ENCODE results near the gene TUBA3C. TPM values are rescaled to one million over a fixed set of nuclear protein-coding genes. Genes with fewer than 3 reads are reported as not detected.
"Not testable (repeated sequence)": the region's sequence is repeated elsewhere in the genome, so short reads cannot be mapped to it uniquely, and the experiment has no call there.

The TUBA3C gene
- 1.2 and 1.3 TPM in 2 replicates for total RNA-seq (2014; rRNA removed; shearing (Covaris generic))

DNA sequence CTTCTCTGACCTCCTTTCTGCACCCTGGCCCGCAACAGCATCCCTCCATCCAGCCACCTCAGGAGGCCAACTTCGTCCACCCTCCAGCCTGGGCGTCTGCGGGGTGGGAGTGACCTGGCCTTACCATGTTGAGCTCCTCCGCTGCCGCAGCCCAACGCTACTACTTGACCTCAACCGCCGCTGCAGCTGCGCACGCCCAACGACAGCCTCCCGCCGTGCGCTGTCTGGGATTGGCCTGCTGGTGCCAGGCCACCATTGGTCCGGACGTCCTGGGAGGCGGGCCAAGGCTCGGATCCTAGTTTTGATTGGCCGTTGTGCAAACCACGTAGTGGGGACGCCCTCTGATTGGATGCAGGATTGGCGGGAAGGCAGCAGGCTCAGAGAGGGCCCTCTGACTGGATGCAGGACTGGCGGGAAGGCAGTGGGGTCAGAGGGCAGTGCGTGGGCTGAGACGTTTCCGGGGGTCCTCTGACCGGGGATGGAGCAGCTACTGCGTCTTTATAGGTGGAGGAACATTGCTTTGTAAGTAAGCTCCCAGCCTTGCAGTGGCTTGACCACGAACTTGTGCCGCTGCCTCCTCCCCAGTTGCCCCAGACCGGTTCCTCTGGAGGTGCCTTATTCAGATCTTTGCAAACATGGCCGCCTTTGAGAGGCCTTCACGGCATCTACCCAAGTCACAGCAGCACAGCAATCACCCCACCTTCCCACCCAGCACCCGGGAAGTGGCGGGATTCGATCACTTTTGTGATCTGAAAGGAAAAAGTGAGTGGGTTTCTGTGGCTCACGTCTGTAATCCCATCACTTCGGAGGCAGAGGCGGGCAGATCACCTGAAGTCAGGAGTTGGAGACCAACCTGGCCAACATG lies at the start of gene TUBA3C:
TSS of gene TUBA3C (minus strand) at position 204 of the 865 bp plus-strand sequence. CDS start at position 127, 77 bp downstream.
- DNase-seq (ENCODE audit: low read depth) = no peak

DNA sequence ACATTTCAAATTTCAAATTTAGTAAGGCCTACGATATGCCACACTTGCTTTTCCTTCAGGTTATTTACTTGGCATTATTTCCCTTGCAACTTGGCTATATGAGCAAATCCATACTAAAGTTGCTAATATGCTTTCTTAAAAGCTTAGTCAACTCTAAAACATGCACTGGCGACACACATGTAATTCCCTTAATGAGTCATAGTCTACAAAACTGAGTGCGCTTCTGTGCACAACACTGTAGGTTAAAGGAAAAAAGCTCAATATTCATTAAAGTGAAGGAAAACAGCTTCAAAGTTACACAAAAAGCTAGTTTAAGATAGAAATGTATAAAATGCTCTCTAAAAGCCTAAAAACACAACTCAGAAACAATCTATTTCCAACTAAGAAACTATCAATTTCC lies 25.8 kb upstream of the TUBA3C start:
- DNase-seq (ENCODE audit: low read depth) = not testable (repeated sequence)

DNA sequence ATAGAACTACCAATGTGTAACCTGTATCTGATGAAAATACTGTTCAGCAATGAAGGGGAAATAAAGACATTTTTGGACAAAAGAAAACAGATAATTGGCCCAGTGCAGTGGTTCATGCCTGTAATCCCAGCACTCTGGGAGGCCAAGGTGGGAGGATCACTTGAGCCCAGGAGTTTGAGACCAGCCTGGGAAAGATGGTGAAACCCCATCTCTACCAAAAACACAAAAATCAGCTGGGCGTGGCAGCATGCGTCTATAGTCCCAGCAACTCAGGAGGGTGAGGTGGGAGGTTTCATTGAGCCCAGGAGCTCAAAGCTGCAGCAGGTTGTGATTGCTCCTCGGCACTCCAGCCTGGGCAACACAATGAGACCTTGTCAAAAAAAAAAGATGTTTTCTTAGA lies 11.0 kb upstream of the TUBA3C start:
- not testable (repeated sequence) for DNase-seq (ENCODE audit: low read depth)

DNA sequence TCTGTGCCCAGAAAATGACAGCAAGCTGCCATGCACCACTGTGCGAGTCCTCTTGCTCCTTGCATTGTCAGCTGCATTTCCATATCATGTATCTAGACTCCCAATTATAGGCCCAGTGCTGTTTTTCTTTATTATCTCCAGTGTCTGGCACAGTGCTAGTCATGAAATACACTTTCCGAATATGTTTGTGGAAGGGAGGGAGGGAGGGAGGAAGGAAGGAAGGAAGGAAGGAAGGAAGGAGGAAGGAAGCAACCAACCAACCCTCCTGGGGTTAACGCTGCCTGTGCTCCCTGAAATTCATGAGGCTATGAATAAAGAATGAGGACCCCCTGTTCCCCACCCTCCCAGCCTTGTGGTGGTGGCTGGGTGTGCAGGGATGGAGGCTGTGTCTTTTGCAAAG lies 8.3 kb upstream of the TUBA3C start:
- DNase-seq (ENCODE audit: low read depth) = not testable (repeated sequence)

DNA sequence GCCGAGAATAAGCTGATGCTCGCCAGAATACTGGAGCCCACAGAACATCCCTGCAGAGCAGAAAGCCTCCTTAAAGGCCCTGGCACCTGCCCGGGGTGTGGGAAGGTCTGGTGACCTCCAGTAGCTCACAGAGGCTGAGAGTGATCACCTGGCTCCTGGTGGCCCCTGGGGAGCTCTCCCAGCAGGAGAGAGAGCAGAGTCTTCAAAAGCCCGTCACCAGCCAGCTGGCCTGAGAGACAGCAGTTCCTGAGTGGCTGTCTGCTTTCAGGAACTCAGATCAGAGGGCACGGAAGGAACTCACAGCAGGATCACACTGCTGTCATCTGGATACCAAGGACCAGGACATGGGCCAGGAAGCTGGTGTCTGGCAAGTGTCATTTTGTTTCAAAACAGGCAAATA lies 7.7 kb upstream of the TUBA3C start:
- not testable (repeated sequence) for DNase-seq (ENCODE audit: low read depth)

DNA sequence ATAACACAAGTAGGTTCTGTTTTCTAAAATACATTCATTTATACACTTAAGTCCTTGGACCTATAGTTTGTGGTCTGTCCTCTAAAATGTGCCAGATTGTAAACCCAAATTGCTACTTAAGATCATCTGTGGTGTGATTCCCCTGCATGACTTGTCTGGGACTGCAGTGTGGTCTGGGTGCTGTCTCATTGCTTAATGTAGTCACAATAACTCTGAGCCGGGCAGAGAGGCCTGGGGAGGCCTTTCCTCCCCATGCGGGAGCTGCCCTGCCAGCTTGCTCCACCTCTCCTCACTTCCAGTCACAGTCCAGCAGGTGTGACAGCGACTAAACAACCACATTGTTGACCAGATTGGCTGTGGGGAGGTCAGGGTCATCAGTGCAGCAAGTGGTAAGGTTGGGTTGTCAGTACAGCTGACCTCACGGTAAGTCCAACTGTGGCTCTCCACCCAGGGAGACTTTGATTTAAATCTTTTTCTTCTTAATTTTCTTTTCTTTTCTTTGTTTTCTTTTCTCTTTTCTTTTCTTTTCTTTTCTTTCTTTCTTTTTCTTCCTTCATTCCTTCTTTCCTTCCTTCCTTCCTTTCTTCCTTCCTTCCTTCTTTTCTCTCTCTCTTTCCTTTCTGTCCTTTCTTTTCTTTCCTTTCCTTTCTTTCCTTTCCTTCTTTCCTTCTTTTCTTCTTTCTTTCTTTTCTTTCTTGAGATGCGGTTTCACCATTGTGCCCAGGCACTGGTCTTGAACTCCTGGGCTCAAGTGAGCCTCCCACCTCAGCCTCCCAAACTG lies 4.4 kb upstream of the TUBA3C start:
- DNase-seq (ENCODE audit: low read depth) = no peak

DNA sequence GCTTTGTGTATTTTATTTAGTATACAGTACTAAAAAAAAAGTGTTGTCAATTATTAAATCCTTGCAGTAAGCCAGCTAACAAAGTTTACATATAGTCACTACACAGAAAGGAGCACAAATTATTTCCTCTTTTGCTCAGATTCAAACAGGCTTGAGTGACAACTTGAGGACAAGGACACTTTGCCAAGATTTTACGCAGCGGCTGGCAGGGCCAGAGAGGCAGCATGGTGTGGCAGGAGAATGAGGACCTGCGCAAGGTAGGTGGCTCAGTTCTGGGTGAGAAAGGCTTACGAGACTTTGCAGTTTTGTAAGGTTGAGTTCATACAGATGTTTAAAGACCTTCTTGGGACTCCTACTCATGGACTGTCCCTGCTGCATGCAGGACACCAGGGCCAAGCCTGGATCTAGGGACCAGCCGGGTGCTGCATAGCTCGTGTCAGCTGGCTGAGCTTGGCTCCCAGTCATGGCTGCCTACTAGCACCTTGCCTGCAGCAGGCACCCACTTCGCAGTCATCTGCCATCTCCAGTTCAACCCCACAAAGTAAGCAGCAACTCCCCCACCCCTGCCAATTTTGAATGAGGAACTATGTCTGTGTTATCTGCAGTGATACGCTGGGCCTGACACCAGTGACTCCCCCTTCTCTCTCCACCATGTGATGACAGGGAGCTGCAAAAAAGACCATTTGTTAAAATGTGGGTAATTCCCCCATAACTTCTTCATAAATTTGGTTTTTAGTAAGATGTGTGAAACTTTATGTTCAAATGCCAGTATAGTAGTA lies 3.7 kb upstream of the TUBA3C start:
- DNase-seq (ENCODE audit: low read depth) = no peak

DNA sequence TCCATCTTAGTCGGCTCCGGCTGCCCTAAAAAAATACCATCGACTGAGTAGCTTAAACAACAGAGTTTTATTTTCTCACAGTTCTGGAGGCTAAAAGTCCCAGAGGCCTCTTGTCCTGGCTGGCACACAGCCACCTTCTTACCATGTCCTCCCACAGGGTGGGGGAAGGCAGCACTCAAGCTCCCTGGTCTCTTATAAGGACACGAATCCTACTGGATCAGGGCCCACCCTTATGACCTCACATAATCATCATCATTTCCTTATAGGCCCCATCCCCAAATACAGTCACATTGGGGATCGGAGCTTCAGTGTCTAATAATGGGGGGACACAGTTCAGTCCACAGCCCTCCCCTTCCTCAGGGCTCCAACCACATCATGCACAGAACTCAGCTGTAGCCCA lies 2.6 kb upstream of the TUBA3C start:
- no peak for DNase-seq (ENCODE audit: low read depth)

DNA sequence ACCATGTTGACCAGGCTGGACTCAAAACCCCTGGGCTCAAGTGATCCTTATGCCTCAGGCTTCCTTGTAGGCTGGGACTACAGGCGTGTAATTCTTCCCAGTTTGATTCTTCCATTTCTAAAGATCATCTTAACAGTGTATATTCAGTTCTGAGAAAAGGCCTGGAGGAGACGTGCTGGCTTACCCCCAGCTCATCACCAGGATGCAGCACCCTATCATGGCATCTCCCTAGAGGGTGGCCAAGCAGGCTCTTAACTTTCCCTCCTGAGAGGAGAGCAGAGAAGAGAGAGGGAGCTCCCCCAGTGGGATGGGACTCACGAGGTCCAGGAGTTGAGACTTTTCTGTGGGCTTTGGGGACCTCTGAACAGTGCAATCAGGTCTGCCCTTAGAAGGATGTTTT lies 2.1 kb upstream of the TUBA3C start:
- no peak for DNase-seq (ENCODE audit: low read depth)

DNA sequence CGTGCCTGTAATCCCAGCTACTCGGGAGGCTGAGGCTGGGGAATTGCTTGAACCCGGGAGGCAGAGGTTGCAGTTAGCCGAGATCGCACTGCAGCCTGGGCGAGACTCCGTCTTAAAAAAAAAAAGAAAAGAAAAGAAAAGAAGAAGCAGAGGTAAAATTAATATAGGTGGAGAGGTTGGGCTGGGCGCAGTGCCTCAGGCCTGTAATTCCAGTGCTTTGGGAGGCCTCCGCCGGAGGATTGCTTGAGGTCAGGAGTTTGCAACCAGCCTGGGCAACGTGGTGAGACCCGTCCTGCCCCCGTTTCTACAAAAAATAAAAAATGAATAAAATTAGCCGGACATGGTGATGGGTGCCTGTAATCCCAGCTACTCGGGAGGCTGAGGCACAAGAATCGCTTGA lies 912 bp upstream of the TUBA3C start:
- DNase-seq (ENCODE audit: low read depth) = no peak

DNA sequence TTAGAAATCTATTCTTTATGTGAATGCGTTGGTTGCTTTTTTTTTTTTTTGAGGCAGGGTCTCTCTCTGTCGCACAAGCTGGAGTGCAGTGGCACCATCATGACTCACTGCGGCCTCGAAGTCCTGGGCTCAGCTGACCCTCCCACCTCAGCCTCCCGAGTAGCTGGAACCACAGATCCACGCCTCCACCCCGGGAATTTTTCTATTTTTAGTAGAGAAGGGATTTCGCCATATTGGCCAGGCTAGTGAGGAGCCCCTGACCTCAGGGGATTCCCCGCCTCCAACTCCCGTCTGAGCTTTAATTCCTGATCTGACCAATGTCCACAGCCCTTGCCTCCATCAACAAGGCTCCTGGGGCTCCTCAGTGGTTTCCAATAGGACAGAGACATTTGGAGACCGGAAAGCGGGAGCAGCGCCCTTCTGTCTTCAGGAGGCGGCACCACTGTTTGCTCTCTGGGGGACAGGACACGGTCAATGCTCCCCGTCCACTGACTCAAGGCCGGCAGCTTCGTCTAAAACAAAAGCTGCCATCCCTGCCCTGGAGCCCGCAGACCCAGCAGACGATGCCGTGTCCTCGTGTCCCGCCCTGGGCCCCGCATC lies 503 bp downstream of the TUBA3C start:
- DNase-seq (ENCODE audit: low read depth) = no peak

DNA sequence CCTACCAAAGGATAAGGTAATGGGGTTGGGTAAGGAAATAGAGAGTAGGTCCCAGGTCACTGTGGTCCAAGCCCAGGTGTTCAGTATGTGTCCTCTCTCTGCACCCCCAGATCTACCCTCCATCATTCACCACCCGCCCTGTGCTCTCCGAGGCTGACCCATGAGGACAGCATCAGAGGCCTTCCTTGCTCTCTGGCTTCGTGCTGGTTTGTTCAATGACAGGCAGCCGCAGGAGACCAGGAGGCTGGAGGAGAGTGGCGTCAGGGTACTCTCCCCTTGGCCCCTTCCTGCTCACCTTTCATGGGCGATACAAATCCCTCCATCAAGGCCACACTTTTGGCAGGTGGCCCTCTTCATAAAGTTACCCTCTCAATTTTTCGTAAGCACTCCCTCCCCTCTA lies 1.7 kb downstream of the TUBA3C start:
- no peak for DNase-seq (ENCODE audit: low read depth)

DNA sequence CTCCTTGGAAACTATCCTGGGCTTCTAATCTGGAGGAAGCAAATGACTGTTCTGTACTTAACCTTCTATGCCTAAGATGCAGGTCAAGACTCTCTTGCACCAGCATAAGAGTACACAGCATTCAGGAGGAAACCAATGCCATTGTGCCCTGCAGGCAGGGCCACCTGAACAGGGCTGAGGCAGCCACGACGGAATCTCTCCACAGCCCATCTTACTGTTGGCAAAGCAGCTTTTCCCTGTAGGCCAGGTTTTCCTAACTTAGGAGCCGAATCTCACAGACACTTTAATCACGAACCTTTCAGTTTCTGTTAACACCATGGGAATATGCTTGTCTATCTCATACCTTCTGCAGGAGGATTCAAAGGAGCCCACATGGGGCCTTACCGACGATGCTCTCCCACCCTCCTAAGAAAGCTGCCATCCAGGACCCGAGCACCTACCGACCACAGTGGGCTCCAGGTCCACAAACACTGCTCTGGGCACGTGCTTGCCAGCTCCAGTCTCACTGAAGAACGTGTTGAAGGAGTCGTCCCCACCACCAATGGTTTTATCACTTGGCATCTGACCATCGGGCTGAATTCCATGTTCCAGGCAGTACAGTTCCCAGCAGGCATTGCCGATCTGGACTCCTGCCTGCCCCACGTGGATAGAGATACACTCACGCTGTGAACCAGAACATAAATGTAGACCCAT lies 2.6 kb downstream of the TUBA3C start:
- no peak for DNase-seq (ENCODE audit: low read depth)

DNA sequence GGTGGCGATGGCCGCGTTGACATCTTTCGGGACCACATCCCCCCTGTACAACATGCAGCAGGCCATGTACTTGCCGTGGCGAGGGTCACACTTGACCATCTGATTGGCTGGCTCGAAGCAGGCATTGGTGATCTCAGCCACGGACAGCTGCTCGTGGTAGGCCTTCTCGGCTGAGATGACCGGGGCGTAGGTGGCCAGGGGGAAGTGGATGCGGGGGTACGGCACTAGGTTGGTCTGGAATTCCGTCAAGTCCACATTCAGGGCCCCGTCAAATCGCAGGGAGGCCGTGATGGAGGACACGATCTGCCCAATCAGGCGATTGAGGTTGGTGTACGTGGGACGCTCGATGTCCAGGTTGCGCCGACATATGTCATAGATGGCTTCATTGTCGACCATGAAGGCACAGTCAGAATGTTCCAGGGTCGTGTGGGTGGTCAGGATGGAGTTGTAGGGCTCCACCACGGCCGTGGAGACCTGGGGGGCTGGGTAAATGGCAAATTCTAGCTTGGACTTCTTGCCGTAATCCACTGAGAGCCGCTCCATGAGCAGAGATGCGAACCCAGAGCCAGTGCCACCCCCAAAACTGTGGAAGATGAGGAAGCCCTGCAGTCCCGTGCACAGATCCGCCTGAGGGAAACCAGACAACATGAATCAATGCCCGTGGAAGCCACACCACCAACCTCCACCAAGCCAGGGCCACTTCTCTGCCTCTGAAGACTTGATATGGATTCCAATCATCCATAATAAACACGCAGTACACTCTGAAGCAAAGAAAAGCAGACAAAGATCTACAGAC lies 4.4 kb downstream of the TUBA3C start:
- not testable (repeated sequence) for DNase-seq (ENCODE audit: low read depth)

DNA sequence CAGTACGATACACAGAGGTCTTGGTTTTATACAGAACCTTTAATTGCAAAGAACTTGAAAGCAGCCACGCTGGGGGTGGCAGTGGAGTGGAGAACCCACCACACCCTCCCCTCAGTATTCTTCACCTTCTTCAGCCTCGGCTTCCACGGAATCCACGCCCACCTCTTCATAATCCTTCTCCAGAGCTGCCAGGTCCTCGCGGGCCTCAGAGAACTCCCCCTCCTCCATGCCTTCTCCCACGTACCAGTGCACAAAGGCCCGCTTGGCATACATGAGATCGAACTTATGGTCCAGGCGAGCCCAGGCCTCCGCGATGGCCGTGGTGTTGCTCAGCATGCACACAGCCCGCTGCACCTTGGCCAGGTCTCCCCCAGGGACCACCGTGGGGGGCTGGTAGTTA lies 7.9 kb downstream of the TUBA3C start:
- DNase-seq (ENCODE audit: low read depth) = no peak

DNA sequence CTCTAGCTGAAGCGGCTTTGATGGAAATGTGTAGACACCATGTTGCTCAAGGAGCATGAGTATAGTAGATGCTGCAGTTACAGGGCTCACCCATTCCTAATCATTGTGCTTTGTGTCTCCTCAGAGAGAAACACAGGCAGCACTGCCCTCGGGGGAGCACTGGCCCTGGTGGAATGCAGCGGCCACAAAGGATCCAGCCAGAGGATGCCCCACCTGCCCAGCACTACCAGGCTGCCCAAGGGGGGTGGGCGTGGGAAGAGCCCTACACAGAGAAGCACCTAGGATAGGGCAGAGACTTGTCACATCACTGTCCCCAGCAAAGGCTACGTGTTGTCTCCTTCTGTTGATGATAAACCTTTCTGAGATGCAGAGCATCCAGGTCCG lies 9.0 kb downstream of the TUBA3C start:
- DNase-seq (ENCODE audit: low read depth) = no peak

DNA sequence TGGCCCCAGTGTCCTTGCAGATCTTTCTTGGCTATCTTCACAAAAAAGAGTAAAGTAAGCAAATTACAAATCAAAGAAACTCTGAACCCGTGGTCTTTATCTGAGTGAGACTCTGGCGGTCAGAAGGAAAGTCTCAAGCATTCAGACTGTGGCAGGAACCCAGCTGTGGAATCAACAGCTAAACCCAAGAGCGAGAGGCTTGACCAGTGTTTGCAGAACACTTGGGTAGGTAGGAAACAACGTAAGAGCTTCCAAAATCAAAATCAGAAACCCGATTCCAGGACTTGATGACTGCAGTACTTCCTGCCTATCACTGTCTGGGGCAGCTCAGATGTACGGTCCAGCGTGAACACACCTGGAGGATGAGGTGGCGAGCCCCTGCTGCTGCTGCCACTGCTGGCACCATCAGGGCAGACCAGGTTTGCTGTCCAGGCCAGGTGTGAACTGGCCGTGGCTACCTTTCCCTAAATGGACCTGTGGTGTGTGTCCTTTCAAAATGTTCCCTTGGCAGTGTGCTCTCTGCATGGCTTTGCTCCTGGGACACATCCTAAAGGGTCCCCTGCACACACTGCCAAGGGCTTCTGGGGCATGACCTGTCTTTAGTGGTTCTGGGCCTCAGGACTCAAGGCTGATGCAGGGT lies 9.5 kb downstream of the TUBA3C start:
- DNase-seq (ENCODE audit: low read depth) = no peak

DNA sequence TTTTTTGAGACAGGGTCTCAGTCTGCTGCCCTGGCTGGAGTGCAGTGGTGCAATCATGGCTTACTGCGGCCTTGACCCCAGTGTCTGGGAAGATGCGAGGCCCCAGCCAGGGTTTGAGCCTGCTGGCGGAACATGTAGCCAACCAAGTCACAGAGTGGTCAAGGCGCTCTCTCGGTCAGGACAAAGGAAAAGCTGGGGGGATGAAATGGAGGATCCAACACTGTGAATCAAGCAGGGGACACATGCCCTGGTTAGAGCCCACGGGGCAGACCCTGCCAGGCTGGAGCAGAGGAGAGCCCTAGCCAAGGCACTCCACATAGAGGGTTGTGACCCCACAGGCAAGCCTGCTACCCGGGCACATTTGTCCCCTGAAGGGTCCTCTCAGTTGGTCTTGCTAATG lies 10.1 kb downstream of the TUBA3C start:
- no peak for DNase-seq (ENCODE audit: low read depth)

DNA sequence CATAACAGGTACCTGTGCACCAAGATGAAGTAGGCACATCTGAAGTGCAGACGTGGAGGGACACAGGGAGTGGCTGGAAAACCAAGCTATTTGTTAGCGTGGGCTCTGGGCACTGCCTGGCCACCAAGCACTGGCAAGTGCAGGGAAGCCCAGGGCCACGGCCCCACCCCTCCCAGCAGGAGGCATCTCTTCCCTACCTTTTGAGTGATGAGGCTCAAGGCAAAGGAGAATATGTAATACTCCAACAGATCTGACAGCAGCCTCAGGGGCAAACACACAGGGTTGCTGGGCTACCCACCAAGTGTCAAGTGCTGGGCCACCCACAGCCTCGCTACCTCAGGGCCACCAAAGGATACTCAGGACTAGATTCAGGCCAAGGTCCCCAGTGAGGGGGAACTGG lies 11.6 kb downstream of the TUBA3C start:
- DNase-seq (ENCODE audit: low read depth) = no peak

DNA sequence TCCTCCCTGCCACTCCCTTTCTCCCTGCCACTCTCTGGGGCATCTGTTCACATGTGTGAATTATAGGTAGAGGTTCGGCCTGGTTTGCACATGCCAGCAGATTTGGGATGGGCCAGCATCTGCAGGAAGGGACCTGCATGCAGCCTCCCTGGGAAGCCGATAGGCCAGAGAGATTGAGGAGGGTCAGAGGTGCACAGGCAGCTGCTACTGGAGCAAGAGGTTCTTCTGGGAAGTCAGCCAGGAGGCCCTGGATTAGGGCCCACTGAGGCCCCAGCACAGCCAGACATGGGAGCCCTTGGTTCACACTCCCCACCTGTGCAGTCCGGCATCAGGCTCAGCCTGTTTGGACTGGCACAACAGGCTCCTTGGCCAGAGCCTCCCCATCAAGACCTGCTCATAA lies 12.1 kb downstream of the TUBA3C start:
- no peak for DNase-seq (ENCODE audit: low read depth)

All from M059J (cell line).